ENCODE results near the gene CCDC171.
"Not testable (repeated sequence)": the region's sequence is repeated elsewhere in the genome, so short reads cannot be mapped to it uniquely, and the experiment has no call there.

The CCDC171 gene

DNA sequence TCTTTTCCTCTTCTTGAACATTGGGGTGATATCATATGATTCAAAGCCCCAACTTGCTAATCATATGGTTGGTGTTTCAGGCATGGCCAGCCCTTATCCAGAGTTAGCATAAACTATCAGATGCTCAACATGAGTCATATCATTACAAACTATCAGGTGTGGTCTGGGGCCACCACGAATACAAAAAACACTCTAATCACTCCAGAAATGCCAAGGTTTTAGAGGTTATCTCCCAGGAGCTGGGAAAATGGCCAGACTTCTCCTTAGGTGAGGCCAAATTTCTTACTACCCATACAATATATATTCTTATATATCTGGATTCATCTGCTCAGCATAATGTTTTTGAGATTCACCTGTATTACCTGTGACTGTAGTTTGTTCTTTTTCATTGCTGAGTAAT, 210.5 kb downstream of the CCDC171 start:
- TF ChIP-seq, protein P1, sequence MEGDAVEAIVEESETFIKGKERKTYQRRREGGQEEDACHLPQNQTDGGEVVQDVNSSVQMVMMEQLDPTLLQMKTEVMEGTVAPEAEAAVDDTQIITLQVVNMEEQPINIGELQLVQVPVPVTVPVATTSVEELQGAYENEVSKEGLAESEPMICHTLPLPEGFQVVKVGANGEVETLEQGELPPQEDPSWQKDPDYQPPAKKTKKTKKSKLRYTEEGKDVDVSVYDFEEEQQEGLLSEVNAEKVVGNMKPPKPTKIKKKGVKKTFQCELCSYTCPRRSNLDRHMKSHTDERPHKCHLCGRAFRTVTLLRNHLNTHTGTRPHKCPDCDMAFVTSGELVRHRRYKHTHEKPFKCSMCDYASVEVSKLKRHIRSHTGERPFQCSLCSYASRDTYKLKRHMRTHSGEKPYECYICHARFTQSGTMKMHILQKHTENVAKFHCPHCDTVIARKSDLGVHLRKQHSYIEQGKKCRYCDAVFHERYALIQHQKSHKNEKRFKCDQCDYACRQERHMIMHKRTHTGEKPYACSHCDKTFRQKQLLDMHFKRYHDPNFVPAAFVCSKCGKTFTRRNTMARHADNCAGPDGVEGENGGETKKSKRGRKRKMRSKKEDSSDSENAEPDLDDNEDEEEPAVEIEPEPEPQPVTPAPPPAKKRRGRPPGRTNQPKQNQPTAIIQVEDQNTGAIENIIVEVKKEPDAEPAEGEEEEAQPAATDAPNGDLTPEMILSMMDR (IDR thresholded peaks at IDR 0.05; ENCODE audit: extremely low read depth, missing control alignments) = no peak
- no peak for DNase-seq (ENCODE audit: low spot score)

- TF ChIP-seq, protein P1 (IDR thresholded peaks at IDR 0.05; ENCODE audit: extremely low read depth, missing control alignments) = no peak
- no peak for DNase-seq (ENCODE audit: low spot score)
Measured at GRCh38 chr9:15764131-15764530, 211.3 kb downstream of the CCDC171 start.

- TF ChIP-seq, protein P1 (IDR thresholded peaks at IDR 0.05; ENCODE audit: extremely low read depth, missing control alignments) = no peak
- no peak for DNase-seq (ENCODE audit: low spot score)
Measured at GRCh38 chr9:15769547-15769946, 216.7 kb downstream of the CCDC171 start.

GRCh38 chr9:15778861-15779260, 226.0 kb downstream of the CCDC171 start:
- TF ChIP-seq, protein P1 (IDR thresholded peaks at IDR 0.05; ENCODE audit: extremely low read depth, missing control alignments) = no peak
- no peak for DNase-seq (ENCODE audit: low spot score)

DNA sequence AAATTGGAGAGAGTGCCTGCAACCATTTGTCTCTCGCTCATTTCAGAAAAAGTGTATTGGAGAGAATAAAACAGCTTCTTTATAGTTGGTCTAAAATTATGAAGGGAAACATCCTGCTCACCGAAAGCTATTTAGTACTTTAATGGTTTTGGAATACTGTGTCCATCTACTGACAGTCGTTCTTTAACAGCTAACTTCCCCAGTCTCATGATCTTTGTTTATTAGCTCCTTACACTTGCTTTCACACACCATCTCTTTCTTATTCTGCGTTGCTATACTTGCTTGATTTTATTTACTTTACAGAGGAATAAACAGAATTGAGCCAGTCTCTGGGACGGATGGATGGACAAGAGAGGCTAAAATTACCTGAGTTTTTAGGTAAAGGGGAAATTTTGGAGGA, 229.3 kb downstream of the CCDC171 start:
- no peak for DNase-seq (ENCODE audit: low spot score)
- TF ChIP-seq, protein P1 (IDR thresholded peaks at IDR 0.05; ENCODE audit: extremely low read depth, missing control alignments) = no peak

DNA sequence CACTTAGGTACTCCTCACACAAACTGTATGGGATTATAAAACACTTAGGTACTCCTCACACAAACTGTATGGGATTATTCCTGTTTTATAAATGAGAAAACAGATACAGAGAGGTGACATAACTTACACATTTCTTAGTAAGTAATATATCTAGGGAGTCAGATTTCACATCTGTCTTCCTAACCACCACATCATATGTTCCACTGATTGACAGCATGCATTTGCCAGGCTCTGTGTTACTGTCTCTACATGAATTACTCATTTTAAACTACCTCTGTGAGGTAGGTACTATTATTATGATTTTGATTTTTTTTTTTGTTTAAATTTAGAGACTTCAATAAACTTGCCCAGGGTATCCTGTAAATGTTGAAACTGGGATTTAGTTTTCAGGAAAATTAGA, 232.7 kb downstream of the CCDC171 start:
- no peak for DNase-seq (ENCODE audit: low spot score)
- TF ChIP-seq, protein P1 (IDR thresholded peaks at IDR 0.05; ENCODE audit: extremely low read depth, missing control alignments) = no peak

DNA sequence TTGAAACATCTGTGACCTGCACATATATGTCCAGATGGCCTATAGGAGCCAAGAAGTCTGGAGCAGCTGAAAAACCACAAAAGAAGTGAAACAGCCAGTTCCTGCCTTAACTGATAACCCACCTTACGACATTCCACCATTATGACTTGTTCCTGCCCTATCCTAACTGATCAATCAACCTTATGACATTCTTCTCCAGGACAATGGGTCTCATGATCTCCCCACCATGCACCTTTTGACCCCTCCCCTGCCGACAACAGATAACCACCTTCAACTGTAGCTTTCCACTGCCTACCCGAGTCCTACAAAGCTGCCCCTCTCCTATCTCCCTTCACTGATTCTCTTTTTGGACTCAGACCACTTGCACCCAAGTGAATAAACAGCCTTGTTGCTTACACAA, 233.8 kb downstream of the CCDC171 start:
- TF ChIP-seq, protein P1 (IDR thresholded peaks at IDR 0.05; ENCODE audit: extremely low read depth, missing control alignments) = no peak
- DNase-seq (ENCODE audit: low spot score) = no peak

DNA sequence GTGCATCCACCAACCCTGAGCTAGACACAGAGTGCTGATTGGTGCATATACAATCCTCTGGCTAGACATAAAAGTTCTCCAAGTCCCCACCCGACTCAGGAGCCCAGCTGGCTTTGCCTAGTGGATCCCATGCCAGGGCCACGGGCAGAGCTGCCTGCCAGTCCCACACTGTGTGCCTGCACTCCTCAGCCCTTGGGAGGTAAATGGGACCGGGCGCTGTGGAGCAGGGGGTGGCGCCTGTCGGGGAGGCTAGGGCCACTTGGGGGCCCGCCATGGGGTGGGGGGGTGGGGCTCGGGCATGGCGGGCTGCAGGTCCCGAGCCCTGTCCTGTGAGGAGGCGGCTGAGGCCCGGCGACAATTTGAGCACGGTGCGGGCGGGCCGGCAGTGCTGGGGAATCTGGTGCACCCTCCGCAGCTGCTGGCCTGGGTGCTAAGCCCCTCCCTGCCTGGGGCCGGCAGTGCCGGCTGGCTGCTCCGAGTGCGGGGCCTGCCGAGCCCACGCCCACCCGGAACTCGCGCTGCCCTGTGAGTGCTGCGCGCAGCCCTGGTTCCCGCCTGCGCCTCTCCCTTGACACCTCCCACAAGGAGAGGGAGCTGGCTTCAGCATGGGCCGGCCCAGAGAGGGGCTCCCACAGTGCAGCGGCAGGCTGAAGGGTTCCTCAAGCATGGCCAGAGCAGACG, 257.5 kb downstream of the CCDC171 start:
- not testable (repeated sequence) for DNase-seq (ENCODE audit: low spot score)

All from GM20000 (cell line).